ENCODE measurements around the gene MAP3K8.
"Not testable (repeated sequence)": the region's sequence is repeated elsewhere in the genome, so short reads cannot be mapped to it uniquely, and the experiment has no call there.

The MAP3K8 gene

GRCh38 chr10:30447125-30447799 lies 13.3 kb downstream of the MAP3K8 start:
- DNase-seq (ENCODE audit: low spot score) = no peak

DNA sequence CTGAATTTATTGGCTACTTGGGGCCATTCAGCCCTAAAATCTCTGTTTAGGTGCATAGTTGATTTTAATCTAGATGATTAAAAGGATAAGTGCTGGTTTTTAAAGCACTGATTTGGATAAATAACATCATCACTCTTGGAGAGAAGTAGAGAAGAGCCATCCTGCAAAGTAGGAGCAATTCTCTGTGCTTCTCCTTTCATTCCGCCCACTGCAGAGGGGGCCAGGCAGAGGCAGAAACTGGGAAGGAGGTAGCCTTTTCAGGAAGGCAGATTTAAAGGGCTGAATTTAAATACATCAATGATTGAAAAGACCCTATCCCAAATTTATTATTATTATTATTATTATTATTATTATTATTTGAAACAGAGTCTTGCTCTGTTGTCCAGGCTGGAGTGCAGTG lies 14.1 kb downstream of the MAP3K8 start:
- DNase-seq (ENCODE audit: low spot score) = no peak

DNA sequence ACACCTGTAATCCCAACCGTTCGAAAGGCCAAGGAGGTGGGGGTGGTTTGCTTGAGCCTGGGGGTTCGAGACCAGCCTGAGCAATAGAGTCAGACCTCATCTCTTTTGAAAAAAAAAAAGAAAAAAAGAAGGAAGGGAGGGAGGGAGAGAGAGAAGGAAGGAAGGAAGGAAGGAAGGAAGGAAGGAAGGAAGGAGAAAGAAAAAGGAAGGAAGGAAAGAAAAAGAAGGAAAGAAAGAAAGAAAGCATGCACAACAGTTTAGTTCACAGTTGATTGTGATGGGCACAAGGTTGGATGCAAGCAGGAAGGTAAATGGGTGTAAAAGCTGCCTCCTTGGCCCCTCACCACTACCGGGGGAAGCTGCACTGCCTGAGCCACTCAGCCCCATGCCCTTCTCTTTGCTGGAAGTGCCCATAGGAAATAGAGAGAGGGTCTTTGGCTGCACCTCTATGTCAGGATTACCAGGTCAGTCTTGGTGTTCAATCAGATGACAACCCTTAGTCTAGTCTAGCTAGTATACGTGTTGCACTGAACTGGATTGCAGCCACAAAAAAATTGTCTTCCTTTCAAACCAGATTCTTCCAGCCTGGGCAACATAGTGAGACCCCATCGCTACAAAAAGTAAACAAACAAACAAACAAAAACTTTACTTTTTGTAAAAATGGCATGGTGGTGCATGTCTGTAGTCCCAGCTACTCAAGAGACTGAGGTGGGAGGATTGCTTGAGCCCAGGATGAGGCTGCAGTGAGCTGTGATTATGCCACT lies 20.0 kb downstream of the MAP3K8 start:
- DNase-seq (ENCODE audit: low spot score) = no peak

DNA sequence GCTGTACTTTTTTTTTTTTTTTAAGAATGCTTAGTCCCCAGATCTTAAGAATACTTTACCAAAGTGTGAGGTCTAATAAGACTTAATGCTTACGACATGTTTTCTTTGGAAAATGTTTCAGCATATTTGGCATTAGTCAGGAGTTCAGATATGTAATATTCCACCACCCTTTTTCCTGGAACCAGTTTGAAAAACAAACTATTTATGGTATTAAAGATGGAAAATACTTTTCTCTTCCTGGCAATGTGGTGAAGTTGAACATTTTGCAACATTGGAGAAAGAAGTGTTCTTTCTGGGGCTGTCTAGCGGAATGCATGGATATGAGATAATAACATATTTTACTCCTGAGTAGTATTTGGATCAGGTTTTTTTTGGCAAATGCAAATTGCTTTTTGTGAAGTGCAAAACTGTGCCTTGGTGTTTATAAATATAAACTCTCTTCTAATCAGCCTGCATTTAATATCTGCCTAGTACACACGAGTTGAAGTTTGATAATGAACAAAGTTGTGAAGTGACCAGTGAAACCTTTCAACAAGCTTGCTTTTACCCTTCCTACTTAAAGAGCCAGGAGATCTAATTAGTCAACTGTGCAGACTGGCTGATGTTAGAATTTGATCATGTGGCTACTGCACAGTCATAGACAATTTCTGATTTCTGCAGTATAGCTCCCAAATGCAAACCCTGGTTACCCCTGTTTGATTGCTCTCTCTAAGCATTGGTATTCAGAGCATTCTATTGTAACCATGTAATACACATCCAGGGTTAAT lies 20.9 kb downstream of the MAP3K8 start:
- peak; percentile 82 for DNase-seq (ENCODE audit: low spot score)

DNA sequence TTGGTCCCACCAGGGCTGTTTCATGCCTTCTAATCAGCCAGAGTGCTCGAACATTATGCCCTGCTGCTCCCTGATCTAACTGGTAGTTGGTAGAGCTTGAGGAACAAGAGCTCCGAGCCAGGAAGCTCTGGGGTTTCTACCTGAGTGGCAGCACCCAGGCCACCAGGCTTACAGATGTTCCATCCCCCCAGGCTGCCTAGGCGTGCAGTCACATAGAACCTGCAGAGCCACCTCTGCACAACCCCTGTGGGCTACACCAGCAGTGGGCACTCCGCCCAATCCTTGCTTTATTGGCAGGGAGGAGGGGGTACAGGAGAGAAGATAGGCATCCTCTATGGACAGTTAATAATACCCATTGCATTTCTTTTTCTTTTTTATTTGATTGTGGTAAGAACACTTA lies 21.8 kb downstream of the MAP3K8 start:
- DNase-seq (ENCODE audit: low spot score) = no peak

DNA sequence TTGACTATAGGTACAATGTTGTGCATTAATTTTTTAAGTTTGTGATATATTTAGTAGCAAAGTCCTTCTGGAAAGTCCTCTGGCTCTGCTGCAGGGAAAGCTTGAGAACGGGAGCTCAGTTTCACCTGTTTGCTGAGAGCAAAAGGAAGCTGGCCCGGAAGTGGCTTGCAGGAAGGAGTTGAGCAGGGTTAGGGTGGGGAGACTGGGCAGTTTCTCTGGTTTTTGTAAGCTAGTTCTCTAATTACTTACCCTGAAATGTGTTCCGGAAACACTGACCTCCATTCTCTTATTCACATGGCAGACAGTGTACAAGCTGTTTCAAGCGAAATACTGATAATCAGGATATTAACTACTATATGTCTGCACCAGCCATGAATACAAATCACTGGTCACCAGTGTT lies 22.3 kb downstream of the MAP3K8 start:
- DNase-seq (ENCODE audit: low spot score) = no peak

- DNase-seq (ENCODE audit: low spot score) = no peak
Observed at GRCh38 chr10:30459283-30459682, 25.3 kb downstream of the MAP3K8 start.

GRCh38 chr10:30460121-30460520 lies 26.1 kb downstream of the MAP3K8 start:
- DNase-seq (ENCODE audit: low spot score) = no peak

- DNase-seq (ENCODE audit: low spot score) = no peak
Observed at GRCh38 chr10:30462513-30462912, 28.5 kb downstream of the MAP3K8 start.

- peak; percentile 31 for DNase-seq (ENCODE audit: low spot score)
Observed at GRCh38 chr10:30463944-30464451, 30.0 kb downstream of the MAP3K8 start.

DNA sequence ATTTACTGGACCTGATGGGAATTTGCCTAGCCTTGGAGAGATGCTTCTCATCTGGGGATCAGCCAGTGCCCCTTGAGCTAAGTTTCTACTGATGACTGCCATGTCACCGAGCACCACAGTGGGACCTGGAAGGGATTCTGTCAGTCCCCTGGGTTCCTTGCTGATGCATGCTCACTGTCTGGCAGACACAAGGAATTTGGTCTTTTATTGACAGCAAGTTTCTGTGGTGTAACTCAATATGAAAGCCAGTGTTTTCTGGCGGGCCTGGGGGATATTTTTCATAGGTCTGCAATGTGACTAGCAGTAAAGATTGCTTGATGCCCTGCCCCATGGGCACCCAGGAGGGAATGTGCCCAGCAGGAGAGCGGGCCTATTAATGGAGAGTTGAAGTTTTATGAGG lies 30.7 kb downstream of the MAP3K8 start:
- no peak for DNase-seq (ENCODE audit: low spot score)

DNA sequence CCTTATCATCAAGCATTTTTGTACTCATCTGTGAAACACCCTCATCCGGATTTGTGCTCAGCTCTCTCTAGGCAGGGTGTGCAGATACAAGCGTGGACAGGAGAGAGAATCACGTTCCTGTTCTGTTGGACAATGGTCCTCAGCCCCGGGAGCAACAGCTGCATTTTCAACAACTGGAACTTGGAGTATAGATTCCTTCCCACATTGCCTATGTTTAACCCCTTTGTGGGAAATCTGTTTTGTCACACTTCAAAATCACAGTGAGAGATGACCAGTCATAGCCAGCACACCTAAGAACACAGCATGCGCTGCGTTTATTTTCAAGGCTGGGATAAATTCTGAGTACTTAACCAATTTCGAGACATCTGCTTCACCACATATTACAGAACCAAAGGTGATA lies 32.5 kb downstream of the MAP3K8 start:
- no peak for DNase-seq (ENCODE audit: low spot score)

- DNase-seq (ENCODE audit: low spot score) = no peak
Observed at GRCh38 chr10:30467651-30468338, 33.8 kb downstream of the MAP3K8 start.

DNA sequence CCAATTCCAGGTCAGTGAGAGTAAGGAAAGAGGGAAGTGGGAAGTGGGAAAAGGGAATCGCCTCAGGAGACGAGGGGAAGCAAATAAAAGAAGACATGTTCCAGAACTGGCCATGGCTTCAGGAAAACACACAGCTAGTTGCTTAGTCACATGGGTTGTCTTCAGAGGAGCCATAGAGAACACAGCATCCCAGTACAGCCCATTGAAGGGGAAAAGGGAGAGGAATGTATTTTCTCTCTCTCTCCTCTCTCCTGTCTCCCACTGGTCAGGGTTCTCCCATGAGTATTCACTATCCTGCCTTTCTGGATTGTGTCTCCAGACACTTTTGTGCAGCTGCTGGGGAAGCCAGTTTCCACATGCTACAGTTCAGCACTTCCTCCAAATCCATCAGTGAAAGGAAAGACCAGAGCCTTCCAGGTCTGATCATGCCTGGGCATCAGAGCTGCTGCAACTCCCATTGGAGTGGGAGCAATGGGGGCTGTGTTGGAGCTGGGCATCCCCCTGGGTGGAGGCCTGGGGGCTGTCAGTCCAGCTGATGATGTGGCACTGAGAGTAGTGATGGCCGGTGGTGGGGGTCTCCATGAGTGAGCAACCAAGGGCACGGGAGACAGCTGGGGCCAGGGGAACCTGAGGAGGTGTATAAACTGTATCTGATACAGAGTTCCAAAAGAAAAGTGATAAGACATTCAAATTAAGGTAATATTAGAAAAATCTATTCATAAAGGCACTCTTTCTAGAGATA lies 38.6 kb downstream of the MAP3K8 start:
- no peak for DNase-seq (ENCODE audit: low spot score)

DNA sequence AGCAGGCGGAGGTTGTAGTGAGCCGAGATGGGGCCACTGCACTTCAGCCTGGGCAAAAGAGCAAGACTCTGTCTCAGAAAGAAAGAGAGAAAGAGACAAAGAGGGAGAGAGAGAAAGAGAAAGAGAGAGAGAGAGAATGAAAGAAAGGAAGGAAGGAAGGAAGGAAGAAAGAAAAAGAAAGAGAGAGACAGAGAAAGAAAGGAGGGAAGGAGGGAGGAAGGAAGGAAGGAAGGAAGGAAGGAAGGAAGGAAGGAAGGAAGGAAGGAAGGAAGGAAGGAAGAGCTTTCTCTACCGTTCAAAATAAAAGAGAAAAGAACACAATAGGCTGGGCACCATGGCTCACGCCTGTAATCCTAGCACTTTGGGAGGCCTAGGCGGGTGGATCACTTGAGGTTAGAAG lies 41.5 kb downstream of the MAP3K8 start:
- not testable (repeated sequence) for DNase-seq (ENCODE audit: low spot score)

GRCh38 chr10:30476511-30477155 lies 42.6 kb downstream of the MAP3K8 start:
- DNase-seq (ENCODE audit: low spot score) = no peak

- not testable (repeated sequence) for DNase-seq (ENCODE audit: low spot score)
Observed at GRCh38 chr10:30479513-30479912, 45.5 kb downstream of the MAP3K8 start.

- no peak for DNase-seq (ENCODE audit: low spot score)
Observed at GRCh38 chr10:30481603-30482002, 47.6 kb downstream of the MAP3K8 start.

DNA sequence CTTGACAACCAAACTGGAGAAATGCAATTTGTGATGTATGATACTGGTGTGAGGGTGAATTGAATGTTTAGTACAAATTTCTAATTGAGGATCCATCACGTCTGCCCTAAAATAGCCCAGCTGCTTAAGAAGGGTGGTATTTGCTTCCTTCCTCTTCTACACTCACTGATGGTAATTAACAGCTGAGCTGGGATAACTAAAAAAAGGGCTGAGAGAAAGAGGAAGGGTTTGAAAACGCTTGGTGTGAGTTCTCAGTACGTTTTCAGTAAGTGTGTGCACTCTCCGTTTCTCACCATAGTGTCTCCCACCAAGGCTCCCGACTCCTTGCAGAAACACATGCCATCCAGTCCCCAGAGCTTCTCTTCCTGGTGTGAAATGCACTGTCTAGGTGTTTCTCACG lies 54.3 kb downstream of the MAP3K8 start:
- DNase-seq (ENCODE audit: low spot score) = no peak

DNA sequence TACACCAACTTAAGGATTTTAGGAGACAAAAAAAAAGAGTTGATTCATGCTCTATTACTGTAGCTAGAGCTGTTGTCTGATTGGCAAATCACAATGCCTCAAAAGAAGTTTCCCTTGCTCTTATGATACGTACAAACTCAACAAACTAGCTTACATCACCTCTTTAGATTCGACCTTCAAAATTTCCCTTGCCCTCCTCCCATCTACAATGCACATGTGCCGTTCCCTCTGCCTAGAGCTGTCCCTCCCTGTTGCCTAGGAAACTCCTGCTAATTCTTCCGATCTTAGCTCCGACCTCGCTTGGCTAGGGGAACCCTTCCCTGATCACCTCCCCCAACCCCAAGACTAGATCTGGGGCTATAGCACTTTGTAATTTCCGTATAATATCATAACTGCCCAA lies 55.4 kb downstream of the MAP3K8 start:
- DNase-seq (ENCODE audit: low spot score) = no peak
